ENCODE data around the gene ILF2. TPM values are rescaled to one million over a fixed set of nuclear protein-coding genes. Genes with fewer than 3 reads are reported as not detected.
A peak's percentile ranks its signal among the peaks of the same experiment; 100 is the strongest.

The ILF2 gene
- total and polyA plus RNA-seq, 2 of the 13 experiments (the other 11 are each of a cell fraction or from before 2014, with no cell fraction given) = 292 to 366 TPM

DNA sequence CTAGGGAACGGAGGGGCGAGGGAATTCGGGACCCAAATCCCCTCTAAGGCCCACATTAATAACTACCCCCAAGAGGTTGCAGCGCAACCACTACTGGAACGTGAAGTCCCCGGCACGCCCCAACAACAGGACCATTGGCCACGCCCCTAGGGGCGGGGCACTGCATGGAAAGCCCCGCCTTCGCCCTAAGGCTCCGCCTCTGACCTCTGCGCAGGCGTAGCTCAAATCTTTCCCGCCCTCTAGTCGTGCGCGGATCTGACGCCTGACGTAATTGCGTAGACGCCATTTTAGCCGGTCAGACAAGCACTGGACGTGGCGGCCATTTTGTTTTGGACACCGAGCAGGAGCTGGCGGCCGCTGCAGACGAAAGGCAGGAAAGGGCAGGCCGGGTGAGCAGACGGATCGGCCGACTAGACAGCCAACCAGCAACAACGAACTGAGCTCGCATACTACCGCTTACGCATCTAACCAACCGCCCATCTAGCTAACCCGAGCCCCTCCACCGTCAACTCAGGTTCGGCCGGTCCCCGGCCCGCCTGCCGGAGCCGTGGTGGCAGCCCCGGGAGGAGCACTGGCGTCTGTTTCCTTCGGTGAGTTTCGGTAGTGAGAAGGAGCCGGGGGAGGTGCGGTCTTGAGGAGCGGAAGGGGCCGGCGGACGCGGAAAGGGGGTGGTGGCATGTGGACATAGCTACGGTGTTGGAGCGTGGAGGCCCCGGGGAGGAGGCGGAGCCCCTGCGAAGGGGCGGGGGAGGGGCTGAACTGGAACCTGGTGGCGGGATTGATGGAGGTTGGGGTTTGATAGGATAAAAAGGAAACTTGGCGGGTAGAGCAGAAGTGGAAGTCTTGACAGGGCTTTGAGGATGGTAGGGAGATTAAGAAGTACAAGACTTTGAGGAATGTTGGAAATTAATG, 36.8 kb downstream of the ILF2 start, which contains the start of gene CHTOP (continued):
- TF ChIP-seq, protein P1, sequence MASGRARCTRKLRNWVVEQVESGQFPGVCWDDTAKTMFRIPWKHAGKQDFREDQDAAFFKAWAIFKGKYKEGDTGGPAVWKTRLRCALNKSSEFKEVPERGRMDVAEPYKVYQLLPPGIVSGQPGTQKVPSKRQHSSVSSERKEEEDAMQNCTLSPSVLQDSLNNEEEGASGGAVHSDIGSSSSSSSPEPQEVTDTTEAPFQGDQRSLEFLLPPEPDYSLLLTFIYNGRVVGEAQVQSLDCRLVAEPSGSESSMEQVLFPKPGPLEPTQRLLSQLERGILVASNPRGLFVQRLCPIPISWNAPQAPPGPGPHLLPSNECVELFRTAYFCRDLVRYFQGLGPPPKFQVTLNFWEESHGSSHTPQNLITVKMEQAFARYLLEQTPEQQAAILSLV (CRISPR knock-in tag; IDR thresholded peaks at IDR 0.05; ENCODE audit: borderline replicate concordance) = peak; percentile 79; the same call in 1 of the 2 replicates
- TF ChIP-seq KLF6 (CRISPR knock-in tag; IDR thresholded peaks at IDR 0.05) (peak; percentile 65; the same call in 1 of the 2 replicates), ZNF839 (CRISPR knock-in tag; IDR thresholded peaks at IDR 0.05; ENCODE audit: borderline replicate concordance) (peak; percentile 35; the same call in 1 of the 2 replicates), ZNF784 (CRISPR knock-in tag; IDR thresholded peaks at IDR 0.05; ENCODE audit: borderline replicate concordance) (peak; percentile 70; the same call in 1 of the 2 replicates), ZNF850 (CRISPR knock-in tag; conservative IDR thresholded peaks at IDR 0.05) (no peak; the same call in 1 of the 2 replicates), NKX3-1 (CRISPR knock-in tag; IDR thresholded peaks at IDR 0.05) (no peak), ZNF20 (CRISPR knock-in tag; IDR thresholded peaks at IDR 0.05) (no peak), ZNF607 (CRISPR knock-in tag; IDR thresholded peaks at IDR 0.05; ENCODE audit: borderline replicate concordance) (peak; percentile 91; the same call in 1 of the 2 replicates), BRF2 (CRISPR knock-in tag; IDR thresholded peaks at IDR 0.05) (peak; percentile 71), PHF8 (CRISPR knock-in tag; IDR thresholded peaks at IDR 0.05) (peak; percentile 82), RNF2 (conservative IDR thresholded peaks at IDR 0.05; ENCODE audit: low read depth) (no peak), KDM1A (CRISPR knock-in tag; IDR thresholded peaks at IDR 0.05) (no peak), MBNL3 (CRISPR knock-in tag; conservative IDR thresholded peaks at IDR 0.05) (no peak), ZNF136 (CRISPR knock-in tag; IDR thresholded peaks at IDR 0.05; ENCODE audit: low read depth) (0 out of 2 replicates have a peak, but pooled peaks have one; percentile 41), SP4 (CRISPR knock-in tag; IDR thresholded peaks at IDR 0.05) (peak; percentile 97), MEIS2 (CRISPR knock-in tag; IDR thresholded peaks at IDR 0.05) (no peak), IRX3 (CRISPR knock-in tag; IDR thresholded peaks at IDR 0.05; ENCODE audit: borderline replicate concordance, low read depth) (no peak; the same call in 1 of the 2 replicates), SKI (IDR thresholded peaks at IDR 0.05; ENCODE audit: partially characterized antibody) (peak; percentile 24), ZEB1 (IDR thresholded peaks at IDR 0.05; ENCODE audit: insufficient replicate concordance, low read depth) (no peak), ZNF431 (CRISPR knock-in tag; IDR thresholded peaks at IDR 0.05; ENCODE audit: borderline replicate concordance, low read depth) (0 out of 2 replicates have a peak, but pooled peaks have one; percentile 66), PLRG1 (conservative IDR thresholded peaks at IDR 0.05) (no peak), SAFB2 (CRISPR knock-in tag; IDR thresholded peaks at IDR 0.05; ENCODE audit: borderline replicate concordance, low read depth) (peak; percentile 46; the same call in 1 of the 2 replicates), GTF2F1 (IDR thresholded peaks at IDR 0.05; ENCODE audit: low read length) (no peak), FOXM1 (CRISPR knock-in tag; IDR thresholded peaks at IDR 0.05) (no peak), ZNF331 (CRISPR knock-in tag; IDR thresholded peaks at IDR 0.05) (peak; percentile 55; the same call in 1 of the 2 replicates)
- TF ChIP-seq, protein P2, sequence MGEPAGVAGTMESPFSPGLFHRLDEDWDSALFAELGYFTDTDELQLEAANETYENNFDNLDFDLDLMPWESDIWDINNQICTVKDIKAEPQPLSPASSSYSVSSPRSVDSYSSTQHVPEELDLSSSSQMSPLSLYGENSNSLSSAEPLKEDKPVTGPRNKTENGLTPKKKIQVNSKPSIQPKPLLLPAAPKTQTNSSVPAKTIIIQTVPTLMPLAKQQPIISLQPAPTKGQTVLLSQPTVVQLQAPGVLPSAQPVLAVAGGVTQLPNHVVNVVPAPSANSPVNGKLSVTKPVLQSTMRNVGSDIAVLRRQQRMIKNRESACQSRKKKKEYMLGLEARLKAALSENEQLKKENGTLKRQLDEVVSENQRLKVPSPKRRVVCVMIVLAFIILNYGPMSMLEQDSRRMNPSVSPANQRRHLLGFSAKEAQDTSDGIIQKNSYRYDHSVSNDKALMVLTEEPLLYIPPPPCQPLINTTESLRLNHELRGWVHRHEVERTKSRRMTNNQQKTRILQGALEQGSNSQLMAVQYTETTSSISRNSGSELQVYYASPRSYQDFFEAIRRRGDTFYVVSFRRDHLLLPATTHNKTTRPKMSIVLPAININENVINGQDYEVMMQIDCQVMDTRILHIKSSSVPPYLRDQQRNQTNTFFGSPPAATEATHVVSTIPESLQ (CRISPR knock-in tag; conservative IDR thresholded peaks at IDR 0.05) = no peak
